GM21529 (cell line): ENCODE results near the gene DMRTB1.
"Not testable (repeated sequence)": the region's sequence is repeated elsewhere in the genome, so short reads cannot be mapped to it uniquely, and the experiment has no call there.

ENCODE experiments used
- ATAC-seq: cut with Tn5 transposase; IDR thresholded peaks from one replicate; pipeline ENCODE4 v1.9.1; 2021; ENCODE audit not compliant: unreplicated experiment

Gene DMRTB1

DNA sequence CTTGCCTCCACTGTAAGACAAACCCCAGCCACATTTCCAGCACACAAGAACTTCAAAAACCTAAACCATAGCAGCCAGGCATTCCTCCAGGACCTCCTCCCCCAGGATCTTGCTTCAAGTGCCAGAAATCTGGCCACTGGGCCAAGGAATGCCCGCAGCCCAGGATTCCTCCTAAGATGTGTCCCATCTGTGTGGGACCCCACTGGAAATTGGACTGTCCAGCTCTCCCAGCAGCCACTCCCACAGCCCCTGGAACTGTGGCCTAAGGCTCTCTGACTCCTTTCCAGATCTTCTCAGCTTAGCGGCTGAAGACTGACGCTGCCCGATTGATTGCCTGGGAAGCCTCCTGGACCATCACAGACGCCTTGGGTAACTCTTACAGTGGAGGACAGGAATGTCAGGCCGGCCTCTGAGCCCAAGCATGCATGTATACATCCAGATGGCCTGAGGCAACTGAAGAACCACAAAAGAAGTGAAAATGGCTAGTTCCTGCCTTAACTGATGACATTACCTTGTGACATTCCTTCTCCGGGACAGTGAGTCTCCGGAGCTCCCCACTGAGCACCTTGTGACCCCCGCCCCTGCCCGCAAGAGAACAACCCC, 24.7 kb upstream of the DMRTB1 start:
- ATAC-seq = not testable (repeated sequence)

- ATAC-seq = no peak
Measured at GRCh38 chr1:53435151-53435550, 24.0 kb upstream of the DMRTB1 start.

- no peak for ATAC-seq
Measured at GRCh38 chr1:53438427-53439336, 20.5 kb upstream of the DMRTB1 start.

GRCh38 chr1:53439337-53440207, 19.6 kb upstream of the DMRTB1 start:
- no peak for ATAC-seq

GRCh38 chr1:53440633-53441032, 18.6 kb upstream of the DMRTB1 start:
- no peak for ATAC-seq

- no peak for ATAC-seq
Measured at GRCh38 chr1:53442299-53442698, 16.9 kb upstream of the DMRTB1 start.

DNA sequence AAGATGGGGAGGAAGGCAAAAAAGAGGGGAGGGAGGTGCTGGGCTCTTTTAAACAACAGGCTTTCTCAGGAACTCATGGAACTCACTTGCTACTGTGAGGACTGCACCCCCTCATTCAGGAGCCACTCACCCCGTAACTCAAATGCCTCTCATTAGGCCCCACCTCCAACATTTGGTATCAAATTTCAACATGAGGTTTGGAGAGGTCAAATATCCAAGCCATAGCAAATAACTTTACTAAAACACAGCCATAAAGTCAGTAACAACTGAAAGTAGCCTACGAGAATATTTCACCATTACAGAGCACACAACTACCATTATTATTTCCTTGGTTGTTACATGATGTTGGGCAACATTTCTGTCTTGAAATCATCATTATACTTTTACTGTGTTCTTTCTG, 13.1 kb upstream of the DMRTB1 start:
- no peak for ATAC-seq

- no peak for ATAC-seq
Measured at GRCh38 chr1:53447413-53447812, 11.8 kb upstream of the DMRTB1 start.

DNA sequence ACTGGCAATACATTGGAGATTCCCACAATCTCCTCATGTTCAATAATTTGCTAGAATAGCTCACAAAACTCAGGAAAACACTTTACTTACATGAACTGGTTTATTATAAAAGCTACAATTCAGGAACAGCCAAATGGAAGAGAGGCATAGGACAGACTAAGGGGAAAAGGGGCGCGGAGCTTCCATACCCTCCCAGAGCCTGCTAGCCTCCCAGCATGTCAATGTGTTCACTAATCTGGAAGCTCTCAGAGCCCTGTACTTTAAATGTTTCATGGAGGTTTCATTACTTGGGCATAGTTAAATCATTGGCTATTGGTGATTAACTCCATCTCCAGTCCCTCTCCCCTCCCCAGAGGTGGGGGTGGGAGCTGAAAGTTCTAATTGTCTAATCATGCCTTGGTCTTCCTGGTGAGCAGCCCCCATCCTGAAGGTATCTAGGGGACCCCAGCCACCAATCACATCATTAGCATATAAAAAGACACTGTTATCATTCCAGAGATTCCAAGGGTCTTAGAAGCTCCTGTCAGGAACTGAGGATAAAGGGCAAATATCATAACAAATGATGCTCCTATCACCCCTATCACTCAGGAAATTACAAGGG, 10.9 kb upstream of the DMRTB1 start:
- no peak for ATAC-seq

DNA sequence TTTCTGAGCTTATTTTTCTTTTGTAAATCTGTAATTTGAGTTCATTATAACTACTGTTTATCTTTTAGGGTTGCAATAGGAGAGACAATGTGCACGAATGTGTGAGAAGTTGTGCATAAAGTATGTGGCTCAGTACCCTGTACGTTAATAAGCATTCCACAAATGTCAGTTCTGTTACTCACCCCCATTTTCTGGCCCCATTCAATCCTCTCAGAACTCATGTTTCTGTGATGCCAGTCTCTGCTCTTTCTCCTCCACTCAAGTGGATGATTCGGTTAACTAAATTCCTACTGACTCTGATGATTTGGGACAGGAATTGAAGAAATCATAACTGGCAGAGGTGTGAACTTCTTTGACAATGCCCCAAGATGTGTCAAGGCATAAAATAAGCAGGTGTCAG, 10.2 kb upstream of the DMRTB1 start:
- ATAC-seq = no peak

GRCh38 chr1:53449693-53450092, 9.5 kb upstream of the DMRTB1 start:
- no peak for ATAC-seq

- ATAC-seq = no peak
Measured at GRCh38 chr1:53450225-53450624, 9.0 kb upstream of the DMRTB1 start.

- no peak for ATAC-seq
Measured at GRCh38 chr1:53454019-53454418, 5.2 kb upstream of the DMRTB1 start.

GRCh38 chr1:53455364-53455991, 3.7 kb upstream of the DMRTB1 start:
- no peak for ATAC-seq

DNA sequence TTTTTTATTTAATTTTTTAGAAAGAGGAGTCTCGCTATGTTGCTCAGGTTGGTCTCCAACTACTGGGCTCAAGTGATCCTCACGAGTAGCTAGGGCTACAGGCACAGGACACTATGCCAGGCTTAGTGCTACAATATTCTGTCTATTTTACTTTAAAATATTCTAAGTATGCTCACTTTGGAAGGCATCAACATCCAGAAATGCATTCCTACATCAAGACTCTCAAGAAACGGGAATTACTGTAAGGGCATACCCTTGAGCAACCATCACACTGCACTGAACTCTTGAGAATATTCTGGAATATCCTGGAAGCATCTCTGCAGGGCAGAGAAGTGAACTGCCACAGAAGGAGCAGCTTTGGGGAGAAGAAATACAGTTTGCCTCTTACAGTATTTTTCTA, 565 bp upstream of the DMRTB1 start:
- ATAC-seq = no peak

GRCh38 chr1:53460211-53460634, 1.0 kb downstream of the DMRTB1 start:
- no peak for ATAC-seq

- ATAC-seq = no peak
Measured at GRCh38 chr1:53460666-53461322, 1.6 kb downstream of the DMRTB1 start.

DNA sequence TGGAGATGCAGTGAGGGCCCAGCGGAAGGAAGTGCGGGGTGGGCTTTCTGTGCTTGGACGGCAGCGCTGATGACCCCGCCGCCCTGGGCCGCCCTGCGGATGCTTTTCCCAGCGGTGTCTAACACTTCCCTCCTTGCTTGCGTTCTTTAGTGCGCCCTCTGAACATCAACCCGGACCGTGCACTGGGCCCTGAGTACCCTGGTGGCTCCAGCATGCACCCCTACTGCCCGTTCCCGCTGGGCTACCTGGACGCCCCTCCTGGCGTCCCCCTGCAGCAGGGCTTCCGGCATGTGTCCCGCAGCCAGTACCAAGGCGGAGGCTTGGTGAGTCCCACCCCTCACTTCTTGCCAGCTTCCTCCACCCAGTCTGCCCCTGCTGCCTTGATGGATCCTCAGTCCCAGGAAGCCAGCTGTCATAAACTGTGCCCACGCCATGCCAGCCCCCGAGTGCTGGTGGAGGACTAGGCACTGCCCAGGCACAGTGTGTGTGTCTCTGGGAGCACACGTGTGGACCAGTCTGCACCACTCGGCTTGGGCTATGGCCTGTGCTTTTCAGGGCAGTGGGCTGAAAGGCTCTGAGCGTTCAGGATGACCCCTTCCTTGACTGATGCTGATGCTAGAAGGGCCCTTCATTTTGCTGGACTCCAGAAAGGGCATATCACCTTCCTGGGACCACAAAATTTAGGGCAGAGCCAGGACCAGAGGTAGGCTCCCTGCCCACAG, 2.3 kb downstream of the DMRTB1 start:
- no peak for ATAC-seq

DNA sequence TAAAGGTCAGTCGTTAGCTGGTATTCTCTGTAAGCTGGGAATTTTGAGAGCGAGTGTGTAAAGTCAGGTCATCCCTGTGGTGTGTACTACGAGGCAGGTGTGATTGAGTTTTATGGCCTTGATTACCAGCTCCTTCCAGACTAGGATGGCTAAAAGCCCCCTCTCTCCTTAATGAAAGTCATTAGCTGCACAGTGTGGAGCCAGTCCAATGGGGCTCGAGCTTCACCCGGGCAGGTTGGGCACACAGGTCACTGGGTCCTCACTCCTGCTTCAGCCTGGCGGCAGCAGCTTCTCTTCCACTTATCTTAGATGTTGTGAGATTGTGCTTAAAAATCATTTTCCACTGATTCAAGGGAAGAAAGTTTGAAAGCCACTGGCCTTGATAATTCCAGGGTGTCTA, 3.0 kb downstream of the DMRTB1 start:
- no peak for ATAC-seq
